ENCODE data around the gene CHRNA4. TPM values are rescaled to one million over a fixed set of nuclear protein-coding genes. Genes with fewer than 3 reads are reported as not detected.

Gene CHRNA4
- total RNA-seq, 2 experiments from 2014 or later: not detected

DNA sequence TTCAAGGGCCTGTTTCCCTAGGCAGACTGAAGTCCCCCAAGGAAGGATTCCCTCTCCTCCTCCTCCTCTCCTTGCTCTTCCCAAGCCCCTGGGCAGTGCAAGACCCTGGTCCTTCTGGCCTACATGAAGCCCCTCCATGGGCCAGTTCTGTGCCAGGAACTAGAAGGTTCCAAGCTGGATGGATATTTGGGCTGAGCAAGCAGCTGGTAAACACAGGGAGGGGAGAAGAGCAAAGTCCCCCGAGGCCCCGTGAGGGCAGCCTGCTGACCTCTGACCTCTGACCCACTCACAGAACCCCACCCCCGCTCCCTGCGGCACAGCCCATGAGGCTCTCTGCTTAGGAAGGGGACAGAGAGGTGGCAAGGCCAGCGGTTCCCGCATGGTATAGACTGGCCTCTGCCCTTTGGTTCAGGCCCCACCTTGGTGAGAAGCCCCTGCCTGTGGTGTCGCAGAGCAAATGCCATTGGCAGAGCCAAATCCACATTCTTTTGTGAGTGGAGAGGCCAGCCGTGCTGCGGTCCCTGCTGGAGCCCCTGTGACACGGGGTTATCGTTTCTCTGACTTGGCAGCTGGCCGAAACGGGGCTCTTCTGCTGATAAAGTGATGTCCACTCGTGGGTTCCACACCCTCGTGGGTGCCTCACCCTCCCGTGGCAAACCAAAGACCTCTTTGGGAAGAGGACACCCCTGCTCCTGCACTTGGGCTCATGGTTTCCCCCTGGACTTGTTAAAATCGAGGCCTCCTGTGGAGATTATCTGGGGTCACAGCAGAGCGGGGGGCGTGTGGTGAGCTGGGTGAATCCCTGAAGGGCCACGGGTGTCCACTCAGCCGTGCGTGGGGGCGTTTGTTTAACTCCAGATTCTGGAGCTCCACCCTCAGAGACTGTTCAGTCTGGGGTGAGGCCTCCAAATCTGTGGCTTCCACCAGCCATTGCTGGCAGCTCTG, 2.1 kb upstream of the CHRNA4 start:
- ChIA-PET CTCF (no interaction called here), POLR2A (no interaction called here)
- no peaks in the 10 kb centered on the region for H3K4me1 Mint-ChIP-seq (ENCODE audit: low read depth)
- ATAC-seq (no peak), DNase-seq (no peak)
- H3K27me3 Mint-ChIP-seq (ENCODE audit: low read depth): peaks cover 12% of the 10 kb centered on the region
- no peak overlapping the region for H3K27ac Mint-ChIP-seq
- no peak overlapping the region for H3K4me3 Mint-ChIP-seq
- H3K9me3 Mint-ChIP-seq (ENCODE audit: insufficient read depth): no peaks in the 10 kb centered on the region
- H3K36me3 Mint-ChIP-seq (ENCODE audit: low read depth): no peaks in the 10 kb centered on the region

GRCh38 chr20:63362436-63363009, 1.4 kb upstream of the CHRNA4 start:
- ChIA-PET POLR2A (no interaction called here), CTCF (no interaction called here)
- no peaks in the 10 kb centered on the region for H3K9me3 Mint-ChIP-seq (ENCODE audit: insufficient read depth)
- no peak for DNase-seq
- H3K27ac Mint-ChIP-seq: no peak overlapping the region
- H3K27me3 Mint-ChIP-seq (ENCODE audit: low read depth): peaks cover 12% of the 10 kb centered on the region
- no peaks in the 10 kb centered on the region for H3K4me1 Mint-ChIP-seq (ENCODE audit: low read depth)
- no peak overlapping the region for H3K4me3 Mint-ChIP-seq
- no peak for ATAC-seq
- no peaks in the 10 kb centered on the region for H3K36me3 Mint-ChIP-seq (ENCODE audit: low read depth)

DNA sequence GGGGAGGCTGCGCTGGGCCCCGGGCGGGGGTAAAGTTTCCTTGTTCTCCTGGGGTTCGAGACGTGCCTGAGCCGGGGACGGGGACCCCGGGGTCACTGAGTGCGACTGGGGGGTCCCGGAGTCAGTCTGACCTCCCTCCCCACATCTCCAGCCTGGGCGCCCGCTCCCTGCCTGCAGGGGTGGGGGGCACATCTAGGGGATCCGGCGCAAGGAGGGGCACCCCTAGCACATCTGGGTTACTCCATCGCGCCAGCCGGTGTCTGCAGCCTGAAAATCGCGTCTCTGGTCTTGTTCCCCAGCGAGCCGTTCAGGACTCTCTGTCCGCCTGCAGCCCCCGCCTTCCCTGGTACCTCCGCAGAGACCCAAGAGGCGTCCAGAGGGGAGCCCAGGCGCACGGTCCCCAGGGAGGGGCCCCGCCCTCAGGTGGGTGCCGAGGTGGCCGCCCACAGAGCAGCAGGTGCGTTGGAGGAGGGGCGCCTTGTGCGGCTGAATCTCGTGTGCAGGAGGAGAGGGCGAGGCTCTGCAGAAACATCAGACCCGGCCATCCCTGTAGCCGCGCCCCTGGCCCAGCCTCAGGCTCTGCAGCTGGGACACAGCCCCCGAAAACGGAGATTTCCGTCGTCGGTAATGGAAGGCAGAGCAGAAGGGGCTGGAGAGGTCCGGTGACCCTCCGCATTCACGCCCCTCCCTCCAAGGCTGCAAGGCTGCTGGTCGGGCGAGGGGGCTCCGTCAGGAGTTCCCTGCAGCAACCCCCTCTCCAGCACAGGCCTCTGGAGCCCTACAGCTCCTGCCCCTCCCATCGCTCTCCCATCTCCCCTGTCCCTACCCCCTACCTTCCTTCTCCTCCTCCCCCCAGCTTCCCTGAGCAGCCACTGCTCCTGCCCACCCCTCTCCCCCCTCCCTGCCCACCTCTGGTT, 628 bp upstream of the CHRNA4 start:
- Mint-ChIP-seq H3K4me1 (ENCODE audit: low read depth) (no peaks in the 10 kb centered on the region), H3K36me3 (ENCODE audit: low read depth) (no peaks in the 10 kb centered on the region), H3K9me3 (ENCODE audit: insufficient read depth) (no peaks in the 10 kb centered on the region), H3K27ac (no peak overlapping the region), H3K4me3 (no peak overlapping the region), H3K27me3 (ENCODE audit: low read depth) (peaks cover 12% of the 10 kb centered on the region)
- POLR2A ChIA-PET: no interaction called here
- CTCF ChIA-PET: no interaction called here
- ATAC-seq: peak; percentile 34
- no peak for DNase-seq

DNA sequence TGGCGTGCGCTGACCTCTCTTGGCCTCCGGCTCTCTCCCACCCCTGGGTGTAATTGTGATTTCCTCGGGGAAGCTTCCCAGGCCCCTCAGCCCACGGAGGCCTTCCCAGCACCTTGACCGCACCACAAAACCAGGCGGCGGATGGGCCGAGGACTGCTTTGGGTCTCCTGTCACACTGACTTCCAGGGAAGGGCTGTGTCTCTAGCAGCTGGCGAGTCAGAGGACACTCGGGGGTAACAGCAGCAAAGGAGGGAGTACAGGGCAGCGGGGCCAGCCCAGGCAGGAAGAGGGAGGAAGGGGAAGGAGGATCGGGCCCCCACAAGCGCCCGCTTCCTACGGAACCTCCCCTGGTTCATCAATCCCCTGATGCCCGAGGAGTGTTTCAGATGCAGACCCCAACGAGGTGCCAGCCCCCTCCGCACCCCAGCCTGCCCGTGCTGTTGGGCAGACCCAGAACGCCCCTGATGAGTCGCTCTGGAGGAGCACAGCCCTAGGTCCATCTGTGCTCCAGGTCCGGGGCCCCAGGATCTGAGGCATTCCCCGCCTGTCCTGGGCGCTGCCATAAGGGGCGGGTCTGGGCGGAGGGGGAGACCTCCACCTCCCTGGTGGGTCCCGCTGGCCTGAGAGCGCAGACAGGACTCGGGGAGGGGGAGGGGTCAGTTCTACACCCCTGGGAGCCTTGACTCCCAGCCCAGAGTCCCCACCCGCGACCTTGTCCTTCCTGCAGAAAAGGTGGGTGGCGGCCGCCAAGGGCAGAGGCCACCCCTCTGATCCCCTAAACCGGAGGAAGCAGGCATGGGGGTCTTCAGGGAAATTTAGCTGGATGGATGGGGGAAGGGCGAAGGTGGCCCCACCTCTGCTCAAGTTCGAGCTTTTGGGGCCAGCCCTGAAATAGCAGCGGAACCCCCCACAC, 956 bp downstream of the CHRNA4 start:
- Mint-ChIP-seq H3K36me3 (ENCODE audit: low read depth) (no peaks in the 10 kb centered on the region), H3K4me3 (no peak overlapping the region), H3K4me1 (ENCODE audit: low read depth) (no peaks in the 10 kb centered on the region), H3K27ac (no peak overlapping the region), H3K27me3 (ENCODE audit: low read depth) (peaks cover 12% of the 10 kb centered on the region), H3K9me3 (ENCODE audit: insufficient read depth) (no peaks in the 10 kb centered on the region)
- ChIA-PET CTCF (no interaction called here), POLR2A (no interaction called here)
- ATAC-seq (no peak), DNase-seq (no peak)

GRCh38 chr20:63359164-63359934, 1.8 kb downstream of the CHRNA4 start:
- CTCF ChIA-PET: no interaction called here
- DNase-seq (no peak), ATAC-seq (no peak)
- H3K36me3 Mint-ChIP-seq (ENCODE audit: low read depth): no peaks in the 10 kb centered on the region
- peaks cover 12% of the 10 kb centered on the region for H3K27me3 Mint-ChIP-seq (ENCODE audit: low read depth)
- POLR2A ChIA-PET: no interaction called here
- no peak overlapping the region for H3K27ac Mint-ChIP-seq
- H3K9me3 Mint-ChIP-seq (ENCODE audit: insufficient read depth): no peaks in the 10 kb centered on the region
- no peaks in the 10 kb centered on the region for H3K4me1 Mint-ChIP-seq (ENCODE audit: low read depth)
- H3K4me3 Mint-ChIP-seq: no peak overlapping the region

- POLR2A ChIA-PET: no interaction called here
- CTCF ChIA-PET: no interaction called here
Observed at GRCh38 chr20:63357921-63358905, 2.9 kb downstream of the CHRNA4 start.

DNA sequence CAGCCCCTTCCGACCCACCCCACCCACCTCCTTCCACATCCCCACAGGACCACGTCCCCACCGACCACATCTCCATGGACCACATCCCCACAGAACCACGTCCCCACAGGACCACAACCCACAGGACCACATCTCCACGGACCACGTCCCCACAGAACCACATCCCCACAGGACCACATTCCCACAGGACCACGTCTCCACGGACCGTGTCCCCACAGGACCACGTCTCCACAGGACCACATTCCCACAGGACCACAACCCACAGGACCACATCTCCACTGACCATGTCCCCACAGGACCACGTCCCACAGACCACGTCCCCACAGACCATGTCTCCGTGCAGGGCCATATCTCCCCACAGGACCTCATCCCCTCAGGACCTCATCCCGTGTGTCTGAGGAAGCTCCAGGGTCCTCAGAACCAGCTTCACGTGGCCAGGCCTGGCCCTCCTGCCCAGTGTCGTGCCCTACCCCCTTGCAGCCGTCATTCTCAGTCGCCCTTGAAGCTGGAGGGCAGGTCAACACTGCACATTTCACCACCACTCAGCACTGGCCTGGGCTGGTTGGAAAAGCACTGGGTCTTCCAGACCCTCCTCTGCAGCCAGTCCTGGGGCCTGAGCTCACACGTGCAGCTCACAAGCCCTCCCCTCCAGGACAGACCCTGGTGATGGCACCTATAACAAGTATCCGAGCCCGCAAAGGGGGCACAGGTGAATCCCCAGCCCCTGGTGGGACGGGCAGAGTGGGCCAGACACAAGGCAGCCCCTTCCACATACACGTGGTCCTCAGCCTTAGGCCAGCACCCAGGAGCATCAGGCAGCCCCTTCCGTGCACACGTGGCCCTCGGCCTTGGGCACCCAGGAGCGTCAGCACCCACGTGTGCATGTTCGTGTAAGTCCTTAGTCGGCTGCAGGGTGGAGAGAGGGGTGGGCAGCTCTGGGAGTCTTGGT, 3.9 kb downstream of the CHRNA4 start:
- ATAC-seq (no peak), DNase-seq (no peak)
- H3K27me3 Mint-ChIP-seq (ENCODE audit: low read depth): peaks cover 5% of the 10 kb centered on the region
- H3K27ac Mint-ChIP-seq: no peak overlapping the region
- H3K4me1 Mint-ChIP-seq (ENCODE audit: low read depth): no peaks in the 10 kb centered on the region
- CTCF ChIA-PET: no interaction called here
- POLR2A ChIA-PET: no interaction called here
- no peaks in the 10 kb centered on the region for H3K36me3 Mint-ChIP-seq (ENCODE audit: low read depth)
- no peak overlapping the region for H3K4me3 Mint-ChIP-seq
- no peaks in the 10 kb centered on the region for H3K9me3 Mint-ChIP-seq (ENCODE audit: insufficient read depth)

More at GRCh38 chr20:63357921-63358905, 2.9 kb downstream of the CHRNA4 start:
- Mint-ChIP-seq H3K27me3 (ENCODE audit: low read depth) (peaks cover 12% of the 10 kb centered on the region), H3K27ac (no peak overlapping the region), H3K4me3 (no peak overlapping the region), H3K4me1 (ENCODE audit: low read depth) (no peaks in the 10 kb centered on the region), H3K36me3 (ENCODE audit: low read depth) (no peaks in the 10 kb centered on the region), H3K9me3 (ENCODE audit: insufficient read depth) (no peaks in the 10 kb centered on the region)
- DNase-seq: no peak
- ATAC-seq: no peak

- ChIA-PET CTCF (no interaction called here), POLR2A (no interaction called here)
- H3K4me3 Mint-ChIP-seq: no peak overlapping the region
- H3K27ac Mint-ChIP-seq: no peak overlapping the region
- H3K27me3 Mint-ChIP-seq (ENCODE audit: low read depth): peaks cover 5% of the 10 kb centered on the region
- H3K36me3 Mint-ChIP-seq (ENCODE audit: low read depth): no peaks in the 10 kb centered on the region
- DNase-seq: no peak
- no peak for ATAC-seq
- no peaks in the 10 kb centered on the region for H3K9me3 Mint-ChIP-seq (ENCODE audit: insufficient read depth)
- no peaks in the 10 kb centered on the region for H3K4me1 Mint-ChIP-seq (ENCODE audit: low read depth)
Observed at GRCh38 chr20:63356511-63356910, 4.6 kb downstream of the CHRNA4 start.

DNA sequence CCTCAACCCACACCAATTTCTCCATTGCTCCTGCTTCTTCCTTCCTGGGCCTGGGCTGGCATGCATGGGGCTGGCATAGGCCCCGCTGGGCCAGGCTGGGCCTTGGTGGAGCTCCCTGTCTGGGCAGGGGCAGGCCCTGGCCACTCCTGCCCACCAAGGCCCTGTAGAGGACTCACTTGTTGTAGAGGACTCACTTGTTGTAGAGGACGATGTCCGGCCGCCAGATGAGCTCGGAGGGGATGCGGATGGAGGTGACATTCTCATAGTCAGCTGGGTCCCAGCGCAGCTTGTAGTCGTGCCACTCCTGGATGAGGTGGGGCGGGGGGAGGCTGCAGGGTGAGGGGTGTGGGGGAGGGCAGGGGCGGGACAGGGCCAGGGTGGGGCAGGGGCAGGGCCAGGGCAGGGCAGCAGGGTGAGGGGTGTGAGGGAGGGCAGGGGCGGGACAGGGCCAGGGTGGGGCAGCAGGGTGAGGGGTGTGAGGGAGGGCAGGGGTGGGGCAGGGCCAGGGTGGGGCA, 5.3 kb downstream of the CHRNA4 start:
- no peaks in the 10 kb centered on the region for H3K9me3 Mint-ChIP-seq (ENCODE audit: insufficient read depth)
- DNase-seq (no peak), ATAC-seq (no peak)
- H3K27me3 Mint-ChIP-seq (ENCODE audit: low read depth): peaks cover 5% of the 10 kb centered on the region
- CTCF ChIA-PET: no interaction called here
- POLR2A ChIA-PET: no interaction called here
- no peak overlapping the region for H3K27ac Mint-ChIP-seq
- no peaks in the 10 kb centered on the region for H3K4me1 Mint-ChIP-seq (ENCODE audit: low read depth)
- no peaks in the 10 kb centered on the region for H3K36me3 Mint-ChIP-seq (ENCODE audit: low read depth)
- no peak overlapping the region for H3K4me3 Mint-ChIP-seq

Measured in activated CD8-positive, alpha-beta T cell treated with anti-CD3 and anti-CD28 coated beads, Interleukin-2, amount 10 ng/mL, durations not matched to agents 7 days and 5 days (primary cell).